ENCODE data around the gene SULT1C4. TPM values are rescaled to one million over a fixed set of nuclear protein-coding genes. Genes with fewer than 3 reads are reported as not detected.

The SULT1C4 gene
- total RNA-seq, 1 donor from 2014 or later: 10.6 TPM

DNA sequence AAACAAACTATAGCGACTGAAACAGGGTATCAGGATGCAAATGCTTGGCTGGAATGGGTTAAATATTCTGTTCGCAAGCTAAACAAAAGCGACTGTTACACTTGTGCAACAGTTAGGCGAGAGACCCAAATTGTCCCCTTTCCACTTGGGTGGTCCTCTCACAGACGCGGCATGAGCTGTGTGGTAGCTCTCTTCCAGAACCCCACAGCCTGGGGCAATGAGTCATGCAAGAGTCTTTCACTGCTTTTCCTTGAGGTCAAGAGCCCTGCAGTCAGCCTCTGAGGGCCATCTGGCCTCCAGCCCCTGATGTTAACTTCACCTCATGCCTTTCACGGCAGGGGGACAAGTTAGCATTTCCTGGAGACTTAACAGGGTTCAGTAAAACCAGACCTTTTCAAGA lies 25.7 kb downstream of the SULT1C4 start:
- Histone ChIP-seq H3K4me1 (no peaks in the 10 kb centered on the region), H3K9me3 (peaks cover 37% of the 10 kb centered on the region), H3K36me3 (no peaks in the 10 kb centered on the region), H3K27ac (no peak overlapping the region), H3K4me3 (no peak overlapping the region), H3K27me3 (ENCODE audit: low read depth) (no peaks in the 10 kb centered on the region)
- intact Hi-C loops (cut with DNase I): no loop called here
- ATAC-seq: no peak
- DNase-seq: no peak
- TF ChIP-seq, protein P1, sequence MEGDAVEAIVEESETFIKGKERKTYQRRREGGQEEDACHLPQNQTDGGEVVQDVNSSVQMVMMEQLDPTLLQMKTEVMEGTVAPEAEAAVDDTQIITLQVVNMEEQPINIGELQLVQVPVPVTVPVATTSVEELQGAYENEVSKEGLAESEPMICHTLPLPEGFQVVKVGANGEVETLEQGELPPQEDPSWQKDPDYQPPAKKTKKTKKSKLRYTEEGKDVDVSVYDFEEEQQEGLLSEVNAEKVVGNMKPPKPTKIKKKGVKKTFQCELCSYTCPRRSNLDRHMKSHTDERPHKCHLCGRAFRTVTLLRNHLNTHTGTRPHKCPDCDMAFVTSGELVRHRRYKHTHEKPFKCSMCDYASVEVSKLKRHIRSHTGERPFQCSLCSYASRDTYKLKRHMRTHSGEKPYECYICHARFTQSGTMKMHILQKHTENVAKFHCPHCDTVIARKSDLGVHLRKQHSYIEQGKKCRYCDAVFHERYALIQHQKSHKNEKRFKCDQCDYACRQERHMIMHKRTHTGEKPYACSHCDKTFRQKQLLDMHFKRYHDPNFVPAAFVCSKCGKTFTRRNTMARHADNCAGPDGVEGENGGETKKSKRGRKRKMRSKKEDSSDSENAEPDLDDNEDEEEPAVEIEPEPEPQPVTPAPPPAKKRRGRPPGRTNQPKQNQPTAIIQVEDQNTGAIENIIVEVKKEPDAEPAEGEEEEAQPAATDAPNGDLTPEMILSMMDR (IDR thresholded peaks at IDR 0.05): no peak

DNA sequence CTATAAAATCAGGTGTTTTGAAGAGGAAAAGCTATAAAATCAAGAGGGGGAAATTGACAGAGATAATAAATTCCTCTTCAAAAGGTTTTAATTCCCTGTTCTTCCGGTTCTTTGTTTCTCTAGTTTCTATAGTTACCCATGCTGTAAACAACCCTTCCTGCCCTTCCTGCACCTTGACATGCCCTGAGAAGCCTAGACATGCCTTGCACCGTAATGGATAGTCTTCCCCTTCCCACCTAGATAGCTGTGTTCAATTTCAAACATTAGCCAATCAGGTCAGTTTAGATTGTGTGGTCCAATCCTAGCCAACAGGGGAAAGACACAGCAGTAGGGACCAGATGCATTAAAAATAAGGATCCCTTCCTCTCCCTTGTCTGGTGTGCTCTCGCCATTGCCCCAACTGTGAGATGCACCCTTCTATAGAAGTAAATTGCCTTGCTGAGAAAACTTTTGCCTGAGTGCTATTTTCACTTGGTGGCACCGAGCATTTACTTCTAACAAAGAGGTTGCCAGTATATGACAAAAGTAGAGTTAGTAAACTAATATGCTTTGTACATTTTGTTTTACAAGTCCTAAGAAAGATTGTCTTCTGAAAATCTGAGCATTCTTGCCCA lies 27.1 kb downstream of the SULT1C4 start:
- Histone ChIP-seq H3K27me3 (ENCODE audit: low read depth) (no peaks in the 10 kb centered on the region), H3K4me3 (no peak overlapping the region), H3K27ac (no peak overlapping the region), H3K4me1 (no peaks in the 10 kb centered on the region), H3K9me3 (peaks cover 23% of the 10 kb centered on the region), H3K36me3 (no peaks in the 10 kb centered on the region)
- TF ChIP-seq, protein P1 (IDR thresholded peaks at IDR 0.05): no peak
- intact Hi-C loops (cut with DNase I): no loop called here
- DNase-seq (no peak), ATAC-seq (no peak)

DNA sequence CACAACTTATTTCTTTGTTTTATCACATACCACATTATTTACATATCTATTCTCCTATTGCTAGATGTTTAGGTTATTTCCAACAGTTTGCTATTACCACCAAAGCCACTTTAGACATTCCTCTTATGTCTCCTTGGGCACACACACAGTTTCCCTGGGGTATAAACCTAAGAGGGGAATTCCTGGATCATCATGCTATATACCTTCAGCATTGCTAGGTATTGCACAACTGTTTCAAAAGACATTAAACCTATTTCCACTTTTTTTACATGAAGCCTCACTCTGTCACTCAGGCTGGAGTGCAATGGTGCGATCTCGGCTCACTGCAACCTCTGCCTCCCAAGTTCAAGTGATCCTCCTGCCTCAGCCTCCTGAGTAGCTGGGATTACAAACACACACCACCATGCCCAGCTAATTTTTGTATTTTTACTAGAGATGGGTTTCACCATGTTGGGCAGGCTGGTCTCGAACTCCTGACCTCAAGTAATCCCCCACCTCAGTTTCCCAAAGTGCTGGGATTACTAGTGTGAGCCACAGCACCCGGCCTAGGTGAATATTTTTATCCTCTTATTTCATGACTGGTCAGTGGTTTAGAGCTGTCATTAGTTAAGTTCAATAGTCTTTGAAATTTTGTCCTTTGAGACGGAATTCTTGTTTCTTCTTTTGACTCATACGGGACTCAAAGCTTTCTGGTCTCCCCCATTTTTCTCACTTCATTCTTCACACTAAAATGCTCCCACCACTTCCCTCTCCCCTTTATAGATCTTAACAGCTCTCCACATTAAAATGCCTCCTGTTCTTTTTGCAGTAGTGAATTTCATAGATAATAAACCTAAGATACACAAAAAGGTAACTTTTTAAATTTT lies 30.3 kb downstream of the SULT1C4 start:
- Histone ChIP-seq H3K4me3 (no peak overlapping the region), H3K27me3 (ENCODE audit: low read depth) (no peaks in the 10 kb centered on the region), H3K4me1 (no peaks in the 10 kb centered on the region), H3K36me3 (no peaks in the 10 kb centered on the region), H3K9me3 (peaks cover 13% of the 10 kb centered on the region), H3K27ac (no peak overlapping the region)
- no peak for ATAC-seq
- intact Hi-C loops (cut with DNase I): no loop called here
- TF ChIP-seq, protein P1 (IDR thresholded peaks at IDR 0.05): no peak
- no peak for DNase-seq

DNA sequence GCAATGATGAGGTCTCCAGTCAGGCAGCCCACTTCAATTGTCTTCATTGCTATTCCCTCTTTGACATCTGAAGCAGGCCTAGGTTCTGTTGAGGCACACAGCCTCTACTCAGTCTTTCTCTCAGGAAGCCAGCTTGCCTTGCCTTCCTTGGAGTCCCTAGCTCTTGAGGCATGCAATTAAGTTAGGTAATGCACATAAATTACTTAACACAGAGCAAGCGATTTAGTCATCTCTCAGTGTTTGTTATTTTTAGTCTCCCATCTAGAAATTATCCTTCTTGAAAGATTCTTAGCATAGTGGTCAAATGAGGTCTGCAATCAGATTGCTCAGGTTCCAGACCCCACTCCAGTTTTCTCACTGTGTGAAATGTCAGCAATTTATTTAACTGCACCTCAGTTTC lies 32.0 kb downstream of the SULT1C4 start:
- ATAC-seq: no peak
- no peaks in the 10 kb centered on the region for H3K27me3 ChIP-seq (ENCODE audit: low read depth)
- no peaks in the 10 kb centered on the region for H3K36me3 ChIP-seq
- H3K9me3 ChIP-seq: peaks cover 12% of the 10 kb centered on the region
- TF ChIP-seq, protein P1 (IDR thresholded peaks at IDR 0.05): no peak
- H3K4me1 ChIP-seq: no peaks in the 10 kb centered on the region
- intact Hi-C loops (cut with DNase I): no loop called here
- DNase-seq: no peak
- no peak overlapping the region for H3K27ac ChIP-seq
- no peak overlapping the region for H3K4me3 ChIP-seq

DNA sequence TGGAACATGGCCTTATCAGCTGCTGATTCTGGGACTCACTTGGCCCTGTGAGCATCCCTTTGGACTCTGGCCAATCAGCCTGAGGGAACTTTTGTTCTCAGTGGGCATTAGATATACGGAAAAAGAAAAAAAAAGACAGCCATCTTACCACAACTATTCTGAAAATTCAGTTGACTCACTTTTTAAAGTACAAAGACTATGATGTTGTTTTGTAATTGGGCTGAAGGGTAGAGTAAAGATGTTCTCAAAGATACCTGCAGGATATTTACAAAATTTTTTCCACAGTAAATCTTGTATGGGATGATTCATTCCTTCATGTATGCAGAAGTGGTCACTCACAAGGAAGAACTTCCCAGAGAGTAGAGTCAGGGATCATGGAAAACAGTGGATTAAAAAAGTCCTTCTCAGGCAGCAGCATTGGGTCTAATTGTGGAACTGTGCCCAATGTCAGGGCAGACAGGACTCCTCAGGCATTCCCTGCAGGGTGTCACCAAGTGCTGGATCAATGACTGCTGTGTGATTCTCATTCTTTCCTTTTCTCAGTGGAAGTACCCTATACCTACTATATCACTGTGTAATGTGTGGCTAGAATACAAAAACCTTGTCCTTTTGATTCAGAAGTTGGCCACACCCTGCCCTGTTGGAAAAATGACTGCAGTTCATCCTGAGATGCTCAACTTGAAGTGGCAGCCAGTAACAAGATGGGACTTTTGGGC lies 35.4 kb downstream of the SULT1C4 start:
- TF ChIP-seq, protein P1 (IDR thresholded peaks at IDR 0.05): no peak
- ATAC-seq (no peak), DNase-seq (no peak)
- H3K27ac ChIP-seq: no peak overlapping the region
- H3K4me1 ChIP-seq: no peaks in the 10 kb centered on the region
- no peaks in the 10 kb centered on the region for H3K36me3 ChIP-seq
- H3K4me3 ChIP-seq: no peak overlapping the region
- intact Hi-C loops (cut with DNase I): no loop called here
- H3K27me3 ChIP-seq (ENCODE audit: low read depth): no peaks in the 10 kb centered on the region
- H3K9me3 ChIP-seq: no peaks in the 10 kb centered on the region

Measured in lower lobe of right lung (tissue), 2 donors.